Activated CD8-positive, alpha-beta memory T cell treated with anti-CD3 and anti-CD28 coated beads for 1 hour (primary cell): Measurements from ENCODE around the gene CEP112.
"Not testable (repeated sequence)": the region's sequence is repeated elsewhere in the genome, so short reads cannot be mapped to it uniquely, and the experiment has no call there.

Experiments
- DNase-seq, 2 donors: peaks; one replicate each; pipeline ENCODE4 v3.0.0-alpha.2; 2020; ENCODE audit warnings: low read depth in 1 of 2; ENCODE audit errors: extremely low read depth in 1 of 2

Gene CEP112

GRCh38 chr17:65749479-65749878 is 442.5 kb downstream of the CEP112 start:
- DNase-seq = no peak

- no peak for DNase-seq
Observed at GRCh38 chr17:65745241-65745640, 446.7 kb downstream of the CEP112 start.

- DNase-seq = no peak
Observed at GRCh38 chr17:65743308-65743655, 448.7 kb downstream of the CEP112 start.

- DNase-seq = no peak
Observed at GRCh38 chr17:65742403-65743307, 449.3 kb downstream of the CEP112 start.

GRCh38 chr17:65741710-65742109 is 450.2 kb downstream of the CEP112 start:
- no peak for DNase-seq

- DNase-seq = no peak
Observed at GRCh38 chr17:65739034-65739433, 452.9 kb downstream of the CEP112 start.

- no peak for DNase-seq
Observed at GRCh38 chr17:65737451-65737850, 454.5 kb downstream of the CEP112 start.

GRCh38 chr17:65733314-65733713 is 458.6 kb downstream of the CEP112 start:
- no peak for DNase-seq

GRCh38 chr17:65732667-65733066 is 459.3 kb downstream of the CEP112 start:
- DNase-seq = not testable (repeated sequence)

GRCh38 chr17:65730711-65731169 is 461.2 kb downstream of the CEP112 start:
- DNase-seq = no peak

- no peak for DNase-seq
Observed at GRCh38 chr17:65729207-65729606, 462.7 kb downstream of the CEP112 start.

GRCh38 chr17:65727832-65728231 is 464.1 kb downstream of the CEP112 start:
- no peak for DNase-seq

- no peak for DNase-seq
Observed at GRCh38 chr17:65727246-65727645, 464.7 kb downstream of the CEP112 start.

GRCh38 chr17:65723431-65724151 is 468.3 kb downstream of the CEP112 start:
- DNase-seq = no peak

- no peak for DNase-seq
Observed at GRCh38 chr17:65718601-65719000, 473.3 kb downstream of the CEP112 start.

- no peak for DNase-seq
Observed at GRCh38 chr17:65712383-65713267, 479.3 kb downstream of the CEP112 start.

- DNase-seq = no peak
Observed at GRCh38 chr17:65711671-65712276, 480.2 kb downstream of the CEP112 start.

- DNase-seq = no peak
Observed at GRCh38 chr17:65707780-65708179, 484.2 kb downstream of the CEP112 start.

GRCh38 chr17:65704731-65705130 is 487.2 kb downstream of the CEP112 start:
- no peak for DNase-seq

- no peak for DNase-seq
Observed at GRCh38 chr17:65703891-65704290, 488.0 kb downstream of the CEP112 start.

GRCh38 chr17:65699459-65699858 is 492.5 kb downstream of the CEP112 start:
- no peak for DNase-seq
